Progenitor cell of endocrine pancreas (in vitro differentiated cells): Measurements from ENCODE around the gene ARHGAP10. TPM values are rescaled to one million over a fixed set of nuclear protein-coding genes. Genes with fewer than 3 reads are reported as not detected.

Source experiments
- DNase-seq: peaks from one replicate; pipeline ENCODE4 v3.0.0; 2021; ENCODE audit warnings: low spot score; ENCODE audit not compliant: unreplicated experiment
- H3K27ac Mint-ChIP-seq: 2 replicates; pipeline ENCODE4 v1.8.0; 2021; ENCODE audit warnings: mild to moderate bottlenecking, moderate library complexity, mixed read lengths
- H3K27me3 Mint-ChIP-seq: 2 replicates; pipeline ENCODE4 v1.8.0; 2021; ENCODE audit warnings: mixed read lengths
- H3K36me3 Mint-ChIP-seq: 2 replicates; pipeline ENCODE4 v1.8.0; 2022; ENCODE audit warnings: mixed read lengths; ENCODE audit not compliant: insufficient read depth
- H3K4me1 Mint-ChIP-seq: 2 replicates; pipeline ENCODE4 v1.8.0; 2021; ENCODE audit warnings: low read depth, mixed read lengths
- H3K4me3 Mint-ChIP-seq: 2 replicates; pipeline ENCODE4 v1.8.0; 2021; ENCODE audit warnings: low read depth, mild to moderate bottlenecking, moderate library complexity, mixed read lengths
- H3K9me3 Mint-ChIP-seq: 2 replicates; pipeline ENCODE4 v1.8.0; 2021; ENCODE audit warnings: low read depth, mixed read lengths
- total RNA-seq: library from RNA; stranded (reverse); gene quantifications from 2 replicates; pipeline ENCODE4 v1.2.1, GENCODE V29; 2021
- TF ChIP-seq, protein P1 (sequence below): fragments of 200-600 bp; sonication (generic); IDR thresholded peaks from one replicate; pipeline ENCODE4 v1.5.0; 2021; ENCODE audit warnings: antibody characterized with exemption, mild to moderate bottlenecking; ENCODE audit not compliant: unreplicated experiment

Gene ARHGAP10
- total RNA-seq, 1 donor from 2014 or later: 11.0 TPM

DNA sequence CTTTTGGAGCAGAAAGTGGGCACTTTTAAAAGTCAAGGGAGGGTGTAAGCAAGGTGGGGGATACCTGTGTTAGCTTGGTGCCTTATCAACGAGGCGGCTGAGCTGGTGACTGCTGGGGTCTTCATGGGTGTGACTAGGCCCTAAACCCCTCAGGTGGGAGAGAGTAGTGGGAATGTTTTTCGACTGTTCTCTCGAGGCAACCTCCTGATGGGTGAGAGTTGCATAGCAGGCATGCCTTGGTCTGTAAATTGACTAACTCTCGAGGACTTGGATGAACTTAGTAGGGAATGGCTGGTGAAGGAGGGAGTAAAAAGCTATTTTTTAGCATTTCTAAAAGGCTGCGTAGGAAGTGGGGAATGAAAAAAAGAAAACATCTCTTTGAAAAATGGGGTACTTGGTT is 80.0 kb downstream of the ARHGAP10 start:
- no peaks in the 10 kb centered on the region for H3K9me3 Mint-ChIP-seq
- no peak overlapping the region for H3K27ac Mint-ChIP-seq
- no peak for DNase-seq
- TF ChIP-seq, protein P1, sequence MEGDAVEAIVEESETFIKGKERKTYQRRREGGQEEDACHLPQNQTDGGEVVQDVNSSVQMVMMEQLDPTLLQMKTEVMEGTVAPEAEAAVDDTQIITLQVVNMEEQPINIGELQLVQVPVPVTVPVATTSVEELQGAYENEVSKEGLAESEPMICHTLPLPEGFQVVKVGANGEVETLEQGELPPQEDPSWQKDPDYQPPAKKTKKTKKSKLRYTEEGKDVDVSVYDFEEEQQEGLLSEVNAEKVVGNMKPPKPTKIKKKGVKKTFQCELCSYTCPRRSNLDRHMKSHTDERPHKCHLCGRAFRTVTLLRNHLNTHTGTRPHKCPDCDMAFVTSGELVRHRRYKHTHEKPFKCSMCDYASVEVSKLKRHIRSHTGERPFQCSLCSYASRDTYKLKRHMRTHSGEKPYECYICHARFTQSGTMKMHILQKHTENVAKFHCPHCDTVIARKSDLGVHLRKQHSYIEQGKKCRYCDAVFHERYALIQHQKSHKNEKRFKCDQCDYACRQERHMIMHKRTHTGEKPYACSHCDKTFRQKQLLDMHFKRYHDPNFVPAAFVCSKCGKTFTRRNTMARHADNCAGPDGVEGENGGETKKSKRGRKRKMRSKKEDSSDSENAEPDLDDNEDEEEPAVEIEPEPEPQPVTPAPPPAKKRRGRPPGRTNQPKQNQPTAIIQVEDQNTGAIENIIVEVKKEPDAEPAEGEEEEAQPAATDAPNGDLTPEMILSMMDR: no peak
- peaks cover 4% of the 10 kb centered on the region for H3K27me3 Mint-ChIP-seq
- H3K36me3 Mint-ChIP-seq: no peaks in the 10 kb centered on the region
- H3K4me3 Mint-ChIP-seq: no peak overlapping the region
- H3K4me1 Mint-ChIP-seq: peaks cover 41% of the 10 kb centered on the region

DNA sequence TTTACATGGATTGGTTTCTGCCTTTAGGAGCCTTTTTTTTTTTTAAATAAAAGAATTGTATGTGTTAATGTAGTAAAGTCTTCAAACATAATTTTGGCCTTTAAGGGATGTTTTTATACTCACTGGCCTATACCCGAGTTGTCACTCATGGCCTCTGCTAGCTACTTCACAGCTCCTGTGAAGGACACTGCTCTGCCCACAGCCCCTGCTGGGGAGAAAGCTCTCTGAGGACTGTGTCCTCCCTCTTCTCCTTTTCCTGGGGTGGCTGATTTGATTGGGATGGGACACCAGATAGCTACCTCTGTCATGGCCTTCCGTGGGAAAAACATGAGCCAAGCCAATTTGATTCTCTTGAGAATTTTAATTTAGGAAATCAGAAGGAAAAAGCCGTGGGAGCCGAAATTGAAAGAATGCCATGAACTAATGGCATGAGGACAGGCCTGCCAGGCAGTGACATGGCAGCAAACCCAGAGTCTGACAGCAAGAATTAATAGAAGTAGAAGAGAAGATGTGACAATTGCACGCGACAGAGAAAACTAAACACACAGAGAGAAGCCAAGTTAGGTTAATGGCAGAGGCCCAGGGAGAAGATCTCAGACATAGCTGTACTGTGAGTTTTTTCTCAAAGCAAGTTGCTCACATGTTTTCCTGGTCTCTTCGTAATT is 81.4 kb downstream of the ARHGAP10 start:
- DNase-seq: no peak
- Mint-ChIP-seq H3K27ac (no peak overlapping the region), H3K36me3 (no peaks in the 10 kb centered on the region), H3K27me3 (peaks cover 7% of the 10 kb centered on the region), H3K4me3 (no peak overlapping the region), H3K4me1 (peaks cover 42% of the 10 kb centered on the region), H3K9me3 (no peaks in the 10 kb centered on the region)
- TF ChIP-seq, protein P1: no peak

DNA sequence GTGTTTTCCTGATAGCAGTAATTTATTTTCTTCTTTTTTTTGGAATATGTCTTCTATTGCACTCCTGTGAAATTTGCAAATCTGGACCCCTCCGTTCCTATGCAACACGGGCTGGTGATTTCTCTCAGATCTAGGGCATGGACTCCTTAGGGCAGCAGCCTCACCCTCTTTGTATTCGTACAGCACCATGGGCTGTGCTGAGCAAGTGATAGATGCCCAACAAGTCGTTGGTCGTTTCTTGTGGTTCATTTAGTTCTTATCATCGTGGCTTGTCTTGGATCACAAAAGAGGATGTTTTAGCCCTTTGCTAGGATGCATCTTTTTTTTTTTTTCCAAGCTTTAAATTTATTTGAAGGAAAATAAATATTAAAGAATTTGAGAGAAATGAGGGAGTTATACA is 82.1 kb downstream of the ARHGAP10 start:
- Mint-ChIP-seq H3K4me3 (no peak overlapping the region), H3K36me3 (no peaks in the 10 kb centered on the region), H3K27ac (no peak overlapping the region), H3K4me1 (peaks cover 40% of the 10 kb centered on the region), H3K9me3 (no peaks in the 10 kb centered on the region), H3K27me3 (peaks cover 7% of the 10 kb centered on the region)
- TF ChIP-seq, protein P1: no peak
- no peak for DNase-seq

DNA sequence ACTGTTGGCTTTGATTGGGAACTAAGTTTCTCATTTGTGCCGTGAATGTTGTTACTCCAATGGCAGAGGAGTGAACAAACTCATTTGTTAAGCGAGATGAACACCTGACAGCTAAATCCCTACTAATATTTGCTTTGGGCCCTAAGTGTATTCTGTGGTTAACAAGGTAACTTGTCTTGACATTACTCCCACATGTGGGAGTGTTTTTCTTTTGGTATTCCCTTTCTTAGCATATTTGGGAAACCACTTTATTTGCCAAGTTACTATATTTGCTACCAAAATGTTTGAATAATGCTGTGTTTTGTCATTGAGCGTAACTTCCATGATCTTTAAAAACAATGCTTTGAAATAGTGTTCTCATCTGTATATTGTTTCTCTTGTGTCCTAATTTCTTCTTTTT is 82.5 kb downstream of the ARHGAP10 start:
- Mint-ChIP-seq H3K4me1 (peaks cover 40% of the 10 kb centered on the region), H3K9me3 (no peaks in the 10 kb centered on the region), H3K4me3 (no peak overlapping the region), H3K27me3 (peaks cover 7% of the 10 kb centered on the region), H3K27ac (no peak overlapping the region), H3K36me3 (no peaks in the 10 kb centered on the region)
- no peak for DNase-seq
- TF ChIP-seq, protein P1: no peak

DNA sequence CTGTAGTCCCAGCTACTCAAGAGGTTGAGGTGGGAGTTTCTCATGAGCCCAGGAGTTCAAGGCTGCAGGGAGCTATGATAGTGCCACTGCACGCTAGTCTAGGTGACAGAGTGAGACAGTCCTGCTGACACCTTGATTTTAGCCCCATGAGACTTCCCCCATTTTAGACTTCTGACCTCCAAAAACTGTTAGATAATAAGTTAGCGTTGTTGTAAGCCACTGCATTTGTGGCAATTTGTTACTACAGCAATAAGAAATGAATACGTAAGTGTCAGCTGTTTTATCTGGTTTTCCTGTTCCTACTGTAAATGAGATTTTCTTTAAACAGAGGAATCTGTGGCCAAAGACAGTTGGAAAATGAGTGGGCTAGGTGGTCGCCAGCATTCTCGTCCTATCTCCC is 83.9 kb downstream of the ARHGAP10 start:
- TF ChIP-seq, protein P1: no peak
- DNase-seq: no peak
- peaks cover 7% of the 10 kb centered on the region for H3K27me3 Mint-ChIP-seq
- H3K4me1 Mint-ChIP-seq: peaks cover 40% of the 10 kb centered on the region
- no peaks in the 10 kb centered on the region for H3K9me3 Mint-ChIP-seq
- no peak overlapping the region for H3K4me3 Mint-ChIP-seq
- H3K36me3 Mint-ChIP-seq: no peaks in the 10 kb centered on the region
- H3K27ac Mint-ChIP-seq: no peak overlapping the region
